Ascending aorta (tissue), 2 donors: ENCODE data around the gene ABAT. TPM values are rescaled to one million over a fixed set of nuclear protein-coding genes. Genes with fewer than 3 reads are reported as not detected.
"Not testable (repeated sequence)": the region's sequence is repeated elsewhere in the genome, so short reads cannot be mapped to it uniquely, and the experiment has no call there.

Experiments used
- DNase-seq, 2 donors: peaks; one replicate each; pipeline ENCODE4 v3.0.0-alpha.2; 2019; ENCODE audit warnings: low spot score in 2 of 2
- H3K27ac ChIP-seq, 2 donors: fragments of 200-600 bp; sonication (generic); one replicate each; pipeline ENCODE4 v1.5.1; 2016 to 2017; ENCODE audit warnings: mild to moderate bottlenecking in 1 of 2
- H3K27me3 ChIP-seq: fragments of 200-600 bp; sonication (generic); one replicate; pipeline ENCODE4 v1.5.1; 2017
- H3K36me3 ChIP-seq, 2 donors: fragments of 200-600 bp; sonication (generic); one replicate each; pipeline ENCODE4 v1.5.1; 2016
- H3K4me1 ChIP-seq, 2 donors: fragments of 200-600 bp; sonication (generic); one replicate each; pipeline ENCODE4 v1.5.1; 2016 to 2017; ENCODE audit warnings: mild to moderate bottlenecking in 1 of 2
- H3K4me3 ChIP-seq, 2 donors: fragments of 200-600 bp; sonication (generic); one replicate each; pipeline ENCODE4 v1.5.1; 2016 to 2017; ENCODE audit warnings: mild to moderate bottlenecking in 1 of 2
- H3K9me3 ChIP-seq, 2 donors: fragments of 200-600 bp; sonication (generic); one replicate each; pipeline ENCODE4 v1.5.1; 2016
- CTCF ChIP-seq, 3 experiments: fragments of 200-600 bp in 2 of 3; fragments of 450-650 bp in 1 of 3; sonication (generic) in 2 of 3; IDR thresholded peaks; one replicate each; pipeline ENCODE4 v1.5.1; 2016 to 2019; ENCODE audit warnings: antibody characterized with exemption in 3 of 3, mild to moderate bottlenecking in 1 of 3, moderate library complexity in 1 of 3
- intact Hi-C: fragments of 100-400 bp; cut with DNase I; formaldehyde crosslinking; loops from one replicate; pipeline ENCODE4 v1.15.1; 2023
- total RNA-seq: library from RNA; depleted of rRNA; stranded (reverse); fragments of >200 nt; gene quantifications from one replicate; pipeline ENCODE4 v1.1.0, GENCODE V29; 2016

The ABAT gene
- total RNA-seq, 1 donor from 2014 or later, result 1.8 TPM

- TF ChIP-seq CTCF (IDR thresholded peaks at IDR 0.05), result peak in 1 of 3 experiments; percentile 10
- H3K9me3 ChIP-seq, intact Hi-C loops, DNase-seq, H3K4me3 ChIP-seq, H3K27ac ChIP-seq, H3K27me3 ChIP-seq, H3K4me1 ChIP-seq: not testable (repeated sequence)
- peaks cover 15 to 22% of the 10 kb centered on the region in 2 donors for H3K36me3 ChIP-seq
Measured at GRCh38 chr16:8651958-8652357, 22.5 kb upstream of the ABAT start.

- Histone ChIP-seq H3K27ac (no peak overlapping the region), H3K36me3 (no peaks in the 10 kb centered on the region), H3K4me1 (no peaks in the 10 kb centered on the region), H3K27me3 (no peaks in the 10 kb centered on the region), H3K4me3 (no peak overlapping the region), H3K9me3 (no peaks in the 10 kb centered on the region)
- TF ChIP-seq CTCF (IDR thresholded peaks at IDR 0.05), result peak in 2 of 3 experiments; percentile 19 to 36
- intact Hi-C loops, result loop anchor here (1.0 kb wide), 1 partner anchor 88 kb away; no protein-coding TSS in a partner anchor
- no peak for DNase-seq
Measured at GRCh38 chr16:8655184-8655717, 19.2 kb upstream of the ABAT start.

- no peak for DNase-seq
- Histone ChIP-seq H3K4me1 (no peaks in the 10 kb centered on the region), H3K27me3 (no peaks in the 10 kb centered on the region), H3K27ac (no peak overlapping the region), H3K36me3 (no peaks in the 10 kb centered on the region), H3K4me3 (no peak overlapping the region), H3K9me3 (no peaks in the 10 kb centered on the region)
- no peak for TF ChIP-seq CTCF (IDR thresholded peaks at IDR 0.05)
- intact Hi-C loops, result no loop called here
Measured at GRCh38 chr16:8656376-8656775, 18.0 kb upstream of the ABAT start.

- DNase-seq, result no peak
- H3K4me1 ChIP-seq, result no peaks in the 10 kb centered on the region
- H3K9me3 ChIP-seq, result no peaks in the 10 kb centered on the region
- no peaks in the 10 kb centered on the region for H3K27me3 ChIP-seq
- peak; percentile 39 to 59 (median 53) for TF ChIP-seq CTCF (IDR thresholded peaks at IDR 0.05)
- peaks cover 7 to 11% of the 10 kb centered on the region in 2 donors for H3K36me3 ChIP-seq
- H3K4me3 ChIP-seq, result no peak overlapping the region
- no peak overlapping the region for H3K27ac ChIP-seq
- intact Hi-C loops, result loop anchor here (1.0 kb wide), 1 partner anchor 220 kb away; no protein-coding TSS in a partner anchor
Measured at GRCh38 chr16:8660841-8661301, 13.5 kb upstream of the ABAT start.

GRCh38 chr16:8661703-8662102 is 12.7 kb upstream of the ABAT start:
- intact Hi-C loops, result loop anchor here (1.0 kb wide), 1 partner anchor 220 kb away; no protein-coding TSS in a partner anchor

More at GRCh38 chr16:8661703-8662102, 12.7 kb upstream of the ABAT start:
- Histone ChIP-seq H3K27ac (no peak overlapping the region), H3K4me1 (no peaks in the 10 kb centered on the region), H3K27me3 (no peaks in the 10 kb centered on the region), H3K9me3 (no peaks in the 10 kb centered on the region), H3K4me3 (no peak overlapping the region), H3K36me3 (peaks cover 10 to 17% of the 10 kb centered on the region in 2 donors)
- DNase-seq, result no peak
- no peak for TF ChIP-seq CTCF (IDR thresholded peaks at IDR 0.05)
